Fibroblast of pulmonary artery (primary cell): ENCODE results near the gene ACLY.

Source experiments
- DNase-seq: peaks from one replicate; pipeline ENCODE4 v3.0.0-alpha.2; 2010; ENCODE audit warnings: low read depth
- H3K4me3 ChIP-seq: replicated peaks from 2 replicates; pipeline ENCODE4 v1.5.1; 2011; ENCODE audit warnings: low read depth, mild to moderate bottlenecking, control low read depth, low read length, moderate library complexity
- CTCF ChIP-seq: IDR thresholded peaks from 2 replicates; pipeline ENCODE4 v1.5.1; 2011; ENCODE audit warnings: mild to moderate bottlenecking, control low read depth, low read length, inconsistent platforms; ENCODE audit errors: missing control alignments

The ACLY gene

DNA sequence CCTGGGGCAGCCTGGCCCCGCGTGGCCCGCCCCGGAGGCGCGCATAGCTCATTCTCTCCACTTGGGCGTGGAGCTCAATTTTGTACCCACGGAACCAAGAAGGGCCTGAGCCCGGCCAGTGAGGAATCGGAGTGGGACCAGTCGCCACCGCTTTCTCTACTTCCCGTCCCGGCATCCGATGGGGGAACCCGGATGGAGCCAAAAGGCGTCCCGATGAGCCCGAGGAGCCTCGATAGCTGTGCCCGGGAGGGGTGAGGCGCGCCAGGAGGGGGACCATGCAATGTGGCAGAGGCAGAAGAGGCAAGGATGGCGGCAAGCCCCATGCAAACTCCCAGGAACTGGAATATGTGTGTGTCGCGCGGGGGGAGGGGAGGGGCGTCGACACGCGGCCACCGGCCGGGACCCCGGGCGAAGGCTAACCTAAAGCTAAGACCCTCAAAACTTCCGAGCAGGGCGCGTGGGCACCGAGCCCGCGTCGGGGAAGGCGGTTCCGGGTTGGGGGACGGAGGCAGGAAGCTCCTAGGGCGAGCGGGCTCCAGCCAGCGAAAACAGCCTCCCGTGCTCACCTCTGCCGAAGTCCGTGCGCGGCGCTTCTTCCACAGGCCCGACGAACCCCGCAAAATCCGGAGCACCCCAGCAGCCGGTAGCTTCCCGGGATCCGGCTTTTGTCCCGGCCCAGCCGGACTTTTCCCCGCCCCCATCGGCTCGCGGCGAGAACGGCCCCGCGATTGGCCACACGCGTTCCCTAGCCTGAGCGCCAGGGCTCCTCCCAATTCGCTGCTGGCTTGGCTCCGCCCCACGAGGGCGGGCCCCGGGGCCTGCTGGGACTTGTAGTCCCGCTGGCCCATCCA, at the start of gene ACLY:
TSS of gene ACLY (minus strand) at position 638 of the 851 bp plus-strand sequence. CDS start 5,078 bp downstream, outside the sequence.
- H3K4me3 ChIP-seq: peak within 1 kb of the TSS; percentile 97
- DNase-seq: peak; percentile 96
- no peak for TF ChIP-seq CTCF

DNA sequence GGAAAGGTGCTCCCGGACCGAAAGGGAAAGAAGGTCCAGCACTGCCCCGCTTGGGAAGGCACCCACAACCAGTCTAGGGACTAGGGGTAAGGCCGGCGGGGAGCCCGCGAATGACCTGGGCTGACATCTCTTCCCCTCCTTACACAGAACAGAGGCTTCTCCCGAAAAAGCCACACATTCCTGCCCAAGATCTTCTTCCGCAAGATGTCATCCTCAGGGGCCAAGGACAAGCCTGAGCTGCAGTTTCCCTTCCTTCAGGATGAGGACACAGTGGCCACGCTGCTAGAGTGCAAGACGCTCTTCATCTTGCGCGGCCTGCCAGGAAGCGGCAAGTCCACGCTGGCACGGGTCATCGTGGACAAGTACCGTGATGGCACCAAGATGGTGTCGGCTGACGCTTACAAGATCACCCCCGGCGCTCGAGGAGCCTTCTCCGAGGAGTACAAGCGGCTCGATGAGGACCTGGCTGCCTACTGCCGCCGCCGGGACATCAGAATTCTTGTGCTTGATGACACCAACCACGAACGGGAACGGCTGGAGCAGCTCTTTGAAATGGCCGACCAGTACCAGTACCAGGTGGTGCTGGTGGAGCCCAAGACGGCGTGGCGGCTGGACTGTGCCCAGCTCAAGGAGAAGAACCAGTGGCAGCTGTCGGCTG, 49.3 kb upstream of the ACLY start:
- TF ChIP-seq CTCF: no peak
- DNase-seq: no peak
- peak overlapping the region; percentile 90 for H3K4me3 ChIP-seq

DNA sequence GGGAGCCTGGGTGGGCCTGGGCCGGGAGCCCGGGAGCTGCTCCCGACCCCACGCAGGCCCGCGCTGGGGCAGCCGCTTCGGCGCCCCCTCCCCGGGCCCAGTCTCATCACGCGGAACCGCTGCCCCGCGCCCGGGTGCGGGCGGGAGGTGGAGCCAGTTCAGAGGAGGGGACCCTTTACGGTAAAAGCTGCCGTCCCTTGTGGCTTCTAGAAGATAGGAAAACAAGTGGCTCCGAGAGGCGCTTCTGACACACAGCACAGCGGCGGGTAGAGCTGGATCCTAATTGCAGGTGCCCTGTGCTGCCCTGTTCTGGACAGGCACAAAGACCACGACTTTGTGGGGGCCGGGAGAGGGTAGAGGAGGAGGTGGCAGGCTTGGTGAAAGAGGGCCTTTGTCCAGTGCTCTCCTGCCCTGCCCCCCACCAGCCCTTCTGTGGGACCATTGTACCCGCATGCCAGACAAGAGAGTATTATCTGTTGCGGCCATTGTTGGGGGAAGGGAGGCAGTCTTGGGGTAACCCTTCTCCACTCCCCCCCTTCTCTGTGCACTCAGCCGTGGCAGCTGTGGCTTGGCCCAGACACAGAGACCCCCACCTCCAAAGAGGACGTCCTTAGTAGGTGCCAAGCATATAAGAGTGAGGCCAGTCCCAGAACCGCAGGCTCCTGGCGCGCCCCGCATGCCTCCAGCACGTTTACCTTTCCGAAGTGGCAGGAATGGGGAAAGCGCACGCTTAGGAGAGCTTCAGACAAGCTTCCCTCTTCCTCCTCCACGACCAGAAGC, 48.6 kb upstream of the ACLY start:
- no peak for TF ChIP-seq CTCF
- DNase-seq: no peak

DNA sequence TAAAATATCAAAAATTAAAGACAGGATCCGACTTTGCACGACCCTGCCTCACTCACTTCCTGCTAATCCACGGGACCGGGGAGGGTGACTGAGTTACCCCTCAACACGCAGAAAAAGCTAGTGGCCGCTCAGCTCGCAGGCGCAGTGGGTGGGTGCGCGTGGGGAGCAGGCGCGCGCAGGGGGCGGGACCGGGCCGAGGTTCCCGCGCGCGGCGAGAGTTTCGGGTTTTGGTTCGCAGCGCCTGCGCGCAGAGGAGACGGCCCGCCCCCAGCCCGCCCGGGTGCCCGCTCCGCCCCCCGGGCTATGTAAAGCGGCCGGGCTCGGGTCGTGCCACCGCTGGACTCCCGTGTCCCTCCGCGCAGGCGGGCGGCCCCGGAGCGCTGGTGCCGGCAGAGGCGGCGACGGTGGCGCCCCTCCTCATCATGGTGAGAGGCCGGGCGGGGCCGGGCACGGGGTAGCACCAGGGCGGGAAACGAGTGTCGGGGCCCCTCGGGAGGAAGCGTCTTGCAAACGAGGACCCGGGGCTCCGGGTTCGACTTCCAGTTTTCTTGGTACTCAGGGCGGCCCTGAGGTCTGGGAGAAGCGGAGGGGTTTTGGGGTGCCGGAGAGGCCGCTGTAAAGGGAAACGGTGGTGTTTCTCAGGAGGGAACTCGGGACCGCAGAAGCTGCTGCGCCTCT, 47.9 kb upstream of the ACLY start, which contains the start of gene CNP:
TSS of gene CNP (plus strand) at position 333 of the 678 bp plus-strand sequence. CDS start at position 423, 90 bp downstream.
- DNase-seq: peak; percentile 91
- no peak for TF ChIP-seq CTCF
- peak within 1 kb of the TSS; percentile 90 for H3K4me3 ChIP-seq

More for the DNA sequence above, 48.6 kb upstream of the ACLY start:
- peak overlapping the region; percentile 90 for H3K4me3 ChIP-seq

- DNase-seq: peak; percentile 34
- no peak for TF ChIP-seq CTCF
These were observed 47.1 kb upstream of the ACLY start for GRCh38 chr17:41965694-41966462.

More at GRCh38 chr17:41965694-41966462, 47.1 kb upstream of the ACLY start:
- H3K4me3 ChIP-seq: peak overlapping the region; percentile 90
